Hepatocyte (in vitro differentiated cells): ENCODE results near the gene MAP3K4. TPM values are rescaled to one million over a fixed set of nuclear protein-coding genes. Genes with fewer than 3 reads are reported as not detected.

Experiments
- DNase-seq: peaks from one replicate; pipeline ENCODE4 v3.0.0-alpha.2; 2016; ENCODE audit warnings: low spot score
- H2AFZ ChIP-seq: fragments of 200-600 bp; sonication (generic); 2 replicates; pipeline ENCODE4 v1.6.0; 2016; ENCODE audit warnings: antibody characterized with exemption, mild to moderate bottlenecking
- H3K27ac ChIP-seq: fragments of 200-600 bp; sonication (generic); 2 replicates; pipeline ENCODE4 v1.5.1; 2016; ENCODE audit warnings: mild to moderate bottlenecking
- H3K27me3 ChIP-seq: fragments of 200-600 bp; sonication (generic); 2 replicates; pipeline ENCODE4 v1.6.1; 2016
- H3K36me3 ChIP-seq: fragments of 200-600 bp; sonication (generic); replicated peaks from 2 replicates; pipeline ENCODE4 v1.5.1; 2016; ENCODE audit warnings: low read depth; ENCODE audit not compliant: insufficient read depth
- H3K4me1 ChIP-seq: fragments of 200-600 bp; sonication (generic); 2 replicates; pipeline ENCODE4 v1.5.1; 2016; ENCODE audit warnings: mild to moderate bottlenecking, moderate library complexity; ENCODE audit not compliant: insufficient read depth
- H3K4me2 ChIP-seq: fragments of 200-600 bp; sonication (generic); 2 replicates; pipeline ENCODE4 v1.6.0; 2016
- H3K4me3 ChIP-seq: fragments of 200-600 bp; sonication (generic); 2 replicates; pipeline ENCODE4 v1.5.1; 2016; ENCODE audit warnings: mild to moderate bottlenecking
- H3K79me2 ChIP-seq: fragments of 200-600 bp; sonication (generic); 2 replicates; pipeline ENCODE4 v1.6.0; 2017; ENCODE audit warnings: mild to moderate bottlenecking
- H3K9me2 ChIP-seq: fragments of 200-600 bp; sonication (generic); replicated peaks from 2 replicates; pipeline ENCODE4 v1.6.0; 2017; ENCODE audit warnings: mild to moderate bottlenecking; ENCODE audit not compliant: insufficient read depth
- H3K9me3 ChIP-seq: fragments of 200-600 bp; sonication (generic); 2 replicates; pipeline ENCODE4 v1.5.1; 2016; ENCODE audit warnings: low read depth, mild to moderate bottlenecking
- H4K20me1 ChIP-seq: fragments of 200-600 bp; sonication (generic); 2 replicates; pipeline ENCODE4 v1.6.0; 2016; ENCODE audit warnings: mild to moderate bottlenecking; ENCODE audit not compliant: insufficient read depth, poor library complexity, severe bottlenecking
- CTCF ChIP-seq: fragments of 200-600 bp; sonication (generic); IDR thresholded peaks from 2 replicates; pipeline ENCODE4 v1.5.1; 2016; ENCODE audit warnings: antibody characterized with exemption, mild to moderate bottlenecking; ENCODE audit not compliant: poor library complexity
- EZH2 ChIP-seq: fragments of 200-600 bp; sonication (generic); IDR thresholded peaks from 2 replicates; pipeline ENCODE4 v1.6.1; 2016; ENCODE audit warnings: antibody characterized with exemption, mild to moderate bottlenecking, borderline replicate concordance
- EZH2phosphoT487 ChIP-seq: fragments of 200-600 bp; sonication (generic); IDR thresholded peaks from one replicate; pipeline ENCODE4 v1.6.1; 2018; ENCODE audit warnings: antibody characterized with exemption, mild to moderate bottlenecking, low read depth, moderate library complexity; ENCODE audit not compliant: unreplicated experiment, severe bottlenecking
- WGBS: methylation state at CpG from one replicate; pipeline ENCODE4 v1.1.6; 2016; ENCODE audit warnings: low lambda C conversion rate; ENCODE audit errors: missing lambda C conversion rate; 5-methylcytosine and 5-hydroxymethylcytosine counted together
- polyA plus RNA-seq: library from polyadenylated mRNA; unstranded; fragments of >200 nt; fragmentation: Nextera tagmentation; extraction: Ambion mirVana; gene quantifications from 2 replicates; pipeline ENCODE4 v1.2.1, GENCODE V29; 2016
- total RNA-seq: library from RNA; depleted of rRNA; stranded (reverse); fragments of >200 nt; gene quantifications from 2 replicates; pipeline ENCODE4 v1.2.3, GENCODE V29; 2014

The MAP3K4 gene
- total and polyA plus RNA-seq, 2 experiments from 2014 or later: 10.9 to 21.5 TPM

- H3K27ac ChIP-seq: no peak overlapping the region
- TF ChIP-seq CTCF: no peak
- no peak for TF ChIP-seq EZH2
- no peak for TF ChIP-seq EZH2phosphoT487
- no peaks in the 10 kb centered on the region for H3K9me2 ChIP-seq
- no peaks in the 10 kb centered on the region for H3K27me3 ChIP-seq
- H4K20me1 ChIP-seq: no peaks in the 10 kb centered on the region
- DNase-seq: no peak
- no peak overlapping the region for H3K4me3 ChIP-seq
- H3K79me2 ChIP-seq: no peaks in the 10 kb centered on the region
- no peak overlapping the region for H2AFZ ChIP-seq
- no peak overlapping the region for H3K4me2 ChIP-seq
- no peaks in the 10 kb centered on the region for H3K4me1 ChIP-seq
- no peaks in the 10 kb centered on the region for H3K36me3 ChIP-seq
- H3K9me3 ChIP-seq: no peaks in the 10 kb centered on the region
- 91% methylated on average over 4 of the region's 4 CpGs for WGBS
These were observed 111.9 kb downstream of the MAP3K4 start for GRCh38 chr6:161103475-161103874.

GRCh38 chr6:161104966-161105365 is 113.4 kb downstream of the MAP3K4 start:
- Histone ChIP-seq H3K79me2 (no peaks in the 10 kb centered on the region), H3K9me2 (no peaks in the 10 kb centered on the region), H3K36me3 (no peaks in the 10 kb centered on the region), H4K20me1 (no peaks in the 10 kb centered on the region), H3K4me2 (no peak overlapping the region), H3K27ac (no peak overlapping the region), H3K9me3 (no peaks in the 10 kb centered on the region), H3K4me1 (no peaks in the 10 kb centered on the region), H3K27me3 (no peaks in the 10 kb centered on the region), H3K4me3 (no peak overlapping the region), H2AFZ (no peak overlapping the region)
- no peak for DNase-seq
- TF ChIP-seq EZH2: no peak
- TF ChIP-seq EZH2phosphoT487: no peak
- TF ChIP-seq CTCF: no peak

GRCh38 chr6:161105408-161105807 is 113.8 kb downstream of the MAP3K4 start:
- Histone ChIP-seq H3K4me1 (no peaks in the 10 kb centered on the region), H3K36me3 (no peaks in the 10 kb centered on the region), H3K27me3 (no peaks in the 10 kb centered on the region), H3K4me2 (no peak overlapping the region), H3K79me2 (no peaks in the 10 kb centered on the region), H3K9me3 (no peaks in the 10 kb centered on the region), H4K20me1 (no peaks in the 10 kb centered on the region), H3K27ac (no peak overlapping the region), H3K4me3 (no peak overlapping the region), H3K9me2 (no peaks in the 10 kb centered on the region), H2AFZ (no peak overlapping the region)
- TF ChIP-seq EZH2phosphoT487: no peak
- 93% methylated on average over 2 of the region's 2 CpGs for WGBS
- DNase-seq: no peak

GRCh38 chr6:161107779-161108730 is 116.5 kb downstream of the MAP3K4 start:
- Histone ChIP-seq H4K20me1 (no peaks in the 10 kb centered on the region), H3K9me3 (no peaks in the 10 kb centered on the region), H3K9me2 (no peaks in the 10 kb centered on the region), H3K36me3 (no peaks in the 10 kb centered on the region), H3K79me2 (no peaks in the 10 kb centered on the region), H3K4me2 (no peak overlapping the region), H3K27me3 (no peaks in the 10 kb centered on the region), H2AFZ (no peak overlapping the region), H3K4me3 (no peak overlapping the region), H3K27ac (no peak overlapping the region), H3K4me1 (no peaks in the 10 kb centered on the region)
- DNase-seq: no peak
- no peak for TF ChIP-seq EZH2
- no peak for TF ChIP-seq EZH2phosphoT487
- 95% methylated on average over 23 of the region's 23 CpGs for WGBS
